T-helper 1 cell treated with Interleukin-12 subunit alpha and Interleukin-12 subunit beta and Interleukin-4 antibody, amounts not matched to agents 30 μg/mL and 1 μg/mL, for 36 hours (primary cell): Measurements from ENCODE around the gene DEGS2.

Experiments
- H3K27ac Mint-ChIP-seq: one replicate; pipeline ENCODE4 v1.8.0; 2021; ENCODE audit warnings: mild to moderate bottlenecking, mixed read lengths
- H3K27me3 Mint-ChIP-seq: one replicate; pipeline ENCODE4 v1.8.0; 2021; ENCODE audit warnings: low read depth, mixed read lengths
- H3K36me3 Mint-ChIP-seq: one replicate; pipeline ENCODE4 v1.8.0; 2021; ENCODE audit warnings: low read depth, mixed read lengths
- H3K4me1 Mint-ChIP-seq: one replicate; pipeline ENCODE4 v1.8.0; 2021; ENCODE audit warnings: low read depth, mixed read lengths
- H3K4me3 Mint-ChIP-seq: one replicate; pipeline ENCODE4 v1.8.0; 2021; ENCODE audit warnings: mild to moderate bottlenecking, moderate library complexity, mixed read lengths
- H3K9me3 Mint-ChIP-seq: one replicate; pipeline ENCODE4 v1.8.0; 2021; ENCODE audit warnings: mixed read lengths

Gene DEGS2

GRCh38 chr14:100096656-100097055 is 62.8 kb downstream of the DEGS2 start:
- peaks cover 64% of the 10 kb centered on the region for H3K36me3 Mint-ChIP-seq
- H3K4me1 Mint-ChIP-seq = peaks cover 68% of the 10 kb centered on the region
- no peaks in the 10 kb centered on the region for H3K9me3 Mint-ChIP-seq
- H3K4me3 Mint-ChIP-seq = no peak overlapping the region
- H3K27ac Mint-ChIP-seq = no peak overlapping the region
- no peaks in the 10 kb centered on the region for H3K27me3 Mint-ChIP-seq
